Thymus (tissue), 11 donors: ENCODE results near the gene HYAL2. TPM values are rescaled to one million over a fixed set of nuclear protein-coding genes. Genes with fewer than 3 reads are reported as not detected.

Experiments used
- DNase-seq, 9 donors: peaks; one replicate each; pipeline ENCODE4 v3.0.0-alpha.2; 2013; ENCODE audit warnings: low spot score in 9 of 9, low read depth in 6 of 9, missing footprints in 1 of 9
- H3K27ac ChIP-seq, 2 donors: one replicate each; pipeline ENCODE4 v1.5.1; 2013; ENCODE audit warnings: control low read depth in 1 of 2, low read depth in 1 of 2, low read length in 1 of 2, mild to moderate bottlenecking in 1 of 2, moderate library complexity in 1 of 2
- H3K27me3 ChIP-seq, 2 donors: one replicate each; pipeline ENCODE4 v1.5.1; 2013; ENCODE audit warnings: low read length in 1 of 2; ENCODE audit not compliant: control insufficient read depth in 2 of 2, insufficient read depth in 1 of 2
- H3K36me3 ChIP-seq, 2 donors: one replicate each; pipeline ENCODE4 v1.5.1; 2013; ENCODE audit warnings: low read length in 1 of 2, mild to moderate bottlenecking in 1 of 2, moderate library complexity in 1 of 2; ENCODE audit not compliant: control insufficient read depth in 2 of 2, insufficient read depth in 2 of 2
- H3K4me1 ChIP-seq, 2 donors: one replicate each; pipeline ENCODE4 v1.5.1; 2013; ENCODE audit warnings: low read length in 2 of 2; ENCODE audit not compliant: control insufficient read depth in 2 of 2, insufficient read depth in 2 of 2
- H3K4me3 ChIP-seq, 2 donors: one replicate each; pipeline ENCODE4 v1.5.1; 2013; ENCODE audit warnings: low read length in 2 of 2, control low read depth in 1 of 2, mild to moderate bottlenecking in 1 of 2
- H3K9me3 ChIP-seq, 2 donors: one replicate each; pipeline ENCODE4 v1.5.1; 2013; ENCODE audit warnings: low read length in 1 of 2, mild to moderate bottlenecking in 1 of 2; ENCODE audit not compliant: control insufficient read depth in 2 of 2, insufficient read depth in 1 of 2
- WGBS: extraction: QIAGEN DNeasy Blood & Tissue Kit; methylation state at CpG from one replicate; pipeline ENCODE4 v1.1.7; 2013; 5-methylcytosine and 5-hydroxymethylcytosine counted together
- polyA plus RNA-seq: library from polyadenylated mRNA; stranded (reverse); fragments of 200-250 nt; gene quantifications from one replicate; pipeline ENCODE4 v1.2.3, GENCODE V29; 2013
- total RNA-seq: library from RNA; stranded (reverse); fragments of 120-200 nt; gene quantifications from one replicate; pipeline ENCODE4 v1.2.4, GENCODE V29; 2013
- donor health status: healthy.

The HYAL2 gene
- total and polyA plus RNA-seq, 2 donors: 15.2 to 32.7 TPM

- Histone ChIP-seq H3K9me3 (peaks cover 0 to 4% of the 10 kb centered on the region in 2 donors), H3K4me1 (peaks cover 20 to 53% of the 10 kb centered on the region in 2 donors), H3K27ac (no peak overlapping the region), H3K36me3 (peaks cover 7 to 8% of the 10 kb centered on the region in 2 donors), H3K27me3 (peaks cover 0 to 34% of the 10 kb centered on the region in 2 donors), H3K4me3 (no peak overlapping the region)
- no peak for DNase-seq
- 96% methylated on average over 13 of the region's 13 CpGs for WGBS
Observed at GRCh38 chr3:50342813-50343633, 20.5 kb upstream of the HYAL2 start.

GRCh38 chr3:50341996-50342650 lies 19.6 kb upstream of the HYAL2 start:
- WGBS: 95% methylated on average over 13 of the region's 13 CpGs
- Histone ChIP-seq H3K27ac (no peak overlapping the region), H3K4me3 (no peak overlapping the region), H3K27me3 (peaks cover 0 to 38% of the 10 kb centered on the region in 2 donors), H3K36me3 (no peaks in the 10 kb centered on the region), H3K9me3 (peaks cover 0 to 4% of the 10 kb centered on the region in 2 donors), H3K4me1 (peaks cover 20 to 53% of the 10 kb centered on the region in 2 donors)
- DNase-seq: no peak

DNA sequence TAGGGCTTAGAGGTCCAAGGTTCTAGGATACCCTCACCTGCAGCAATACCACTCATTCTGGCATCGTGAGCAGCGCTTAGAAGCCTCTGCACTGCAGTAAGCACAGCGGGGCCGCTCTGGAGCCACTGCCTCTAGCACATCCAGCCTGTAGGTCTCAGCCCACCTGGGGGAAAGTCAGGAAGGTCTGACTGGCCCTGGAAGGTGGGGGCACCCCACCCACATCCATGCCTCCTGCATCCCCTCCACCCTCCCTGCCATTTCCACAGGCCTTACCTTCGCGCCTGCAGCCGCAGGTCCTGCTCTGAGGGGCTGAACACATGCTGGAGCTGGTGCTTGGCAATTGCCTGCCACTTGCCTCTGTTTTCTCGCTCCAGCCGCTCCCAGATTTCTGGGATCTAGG lies 19.0 kb upstream of the HYAL2 start:
- peaks cover 22 to 53% of the 10 kb centered on the region in 2 donors for H3K4me1 ChIP-seq

DNA sequence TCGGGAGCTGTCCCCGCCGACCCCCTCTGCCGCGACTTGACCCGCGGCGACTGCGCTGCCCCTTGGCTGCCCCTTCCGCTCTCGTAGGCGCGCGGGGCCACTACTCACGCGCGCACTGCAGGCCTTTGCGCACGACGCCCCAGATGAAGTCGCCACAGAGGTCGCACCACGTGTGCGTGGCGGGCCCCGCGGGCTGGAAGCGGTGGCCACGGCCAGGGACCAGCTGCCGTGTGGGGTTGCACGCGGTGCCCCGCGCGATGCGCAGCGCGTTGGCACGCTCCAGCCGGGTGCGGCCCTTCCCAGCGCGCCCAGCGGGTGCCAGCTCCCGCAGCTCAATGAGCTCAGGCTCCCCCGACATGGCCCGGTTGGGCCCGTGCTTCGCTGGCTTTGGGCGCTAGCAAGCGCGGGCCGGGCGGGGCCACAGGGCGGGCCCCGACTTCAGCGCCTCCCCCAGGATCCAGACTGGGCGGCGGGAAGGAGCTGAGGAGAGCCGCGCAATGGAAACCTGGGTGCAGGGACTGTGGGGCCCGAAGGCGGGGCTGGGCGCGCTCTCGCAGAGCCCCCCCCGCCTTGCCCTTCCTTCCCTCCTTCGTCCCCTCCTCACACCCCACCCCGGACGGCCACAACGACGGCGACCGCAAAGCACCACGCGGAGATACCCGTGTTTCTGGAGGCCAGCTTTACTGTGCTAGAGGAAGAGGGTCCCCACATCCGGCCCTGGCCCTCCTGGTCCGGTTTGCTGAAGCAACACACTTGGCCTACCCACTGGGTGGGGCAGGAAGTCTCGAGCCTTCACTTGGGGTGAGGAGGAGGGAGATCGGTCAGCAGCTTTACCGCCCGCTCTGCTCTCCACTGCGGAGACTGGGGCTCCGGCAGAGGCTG lies 18.1 kb upstream of the HYAL2 start, which contains the start of gene RASSF1:
RASSF1 (minus strand) TSS at position 389 of the 882 bp plus-strand sequence; CDS start at position 358, 31 bp downstream.
- Histone ChIP-seq H3K27ac (peak within 1 kb of the TSS; percentile 51 to 77), H3K9me3 (peaks cover 0 to 4% of the 10 kb centered on the region in 2 donors), H3K27me3 (peaks cover 0 to 37% of the 10 kb centered on the region in 2 donors), H3K36me3 (no peaks in the 10 kb centered on the region), H3K4me1 (peaks cover 27 to 56% of the 10 kb centered on the region in 2 donors), H3K4me3 (peak within 1 kb of the TSS; percentile 16 to 31)
- WGBS: 3% methylated on average over 85 of the region's 85 CpGs
- DNase-seq: peak in 2 of 9 donors; percentile 51 to 66

More for the DNA sequence above, 19.0 kb upstream of the HYAL2 start:
- Histone ChIP-seq H3K27ac (peak overlapping the region; percentile 14 to 77), H3K4me3 (no peak overlapping the region), H3K9me3 (peaks cover 0 to 4% of the 10 kb centered on the region in 2 donors), H3K27me3 (peaks cover 0 to 38% of the 10 kb centered on the region in 2 donors), H3K36me3 (no peaks in the 10 kb centered on the region)
- no peak for DNase-seq
- 96% methylated on average over 9 of the region's 9 CpGs for WGBS

GRCh38 chr3:50340147-50340447 lies 17.6 kb upstream of the HYAL2 start:
- H3K4me1 ChIP-seq: peaks cover 24 to 56% of the 10 kb centered on the region in 2 donors
- WGBS: 8% methylated on average over 9 of the region's 9 CpGs
- no peaks in the 10 kb centered on the region for H3K36me3 ChIP-seq
- DNase-seq: no peak
- peak overlapping the region; percentile 4 to 77 for H3K27ac ChIP-seq
- peaks cover 0 to 32% of the 10 kb centered on the region in 2 donors for H3K27me3 ChIP-seq
- peak overlapping the region; percentile 16 to 31 for H3K4me3 ChIP-seq
- H3K9me3 ChIP-seq: peaks cover 0 to 4% of the 10 kb centered on the region in 2 donors

- Histone ChIP-seq H3K27me3 (peaks cover 0 to 32% of the 10 kb centered on the region in 2 donors), H3K4me3 (peak overlapping the region; percentile 16 to 31), H3K9me3 (peaks cover 0 to 4% of the 10 kb centered on the region in 2 donors), H3K36me3 (peaks cover 0 to 2% of the 10 kb centered on the region in 2 donors), H3K27ac (no peak overlapping the region), H3K4me1 (peaks cover 24 to 60% of the 10 kb centered on the region in 2 donors)
- WGBS: 71% methylated on average over 14 of the region's 14 CpGs
- no peak for DNase-seq
Observed at GRCh38 chr3:50339485-50340146, 17.1 kb upstream of the HYAL2 start.

DNA sequence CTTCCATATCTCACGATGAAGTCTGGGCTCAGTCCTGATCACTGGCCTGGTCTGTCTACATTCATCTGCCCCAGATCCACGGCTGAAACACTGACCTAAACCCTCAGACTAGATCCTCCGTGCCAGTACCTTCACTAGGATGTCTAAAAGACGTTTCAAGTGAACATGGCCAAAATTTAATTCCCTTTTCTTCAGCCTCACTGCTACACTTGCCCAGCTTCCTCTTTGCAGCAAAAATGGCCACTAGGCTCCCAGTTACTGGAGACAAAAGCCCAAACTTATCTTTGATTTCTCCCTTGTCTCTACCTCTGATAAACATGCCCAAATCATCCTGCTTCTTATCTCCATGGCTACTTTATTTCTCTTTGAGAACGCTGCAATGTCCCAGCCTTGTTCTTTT lies 16.4 kb upstream of the HYAL2 start:
- WGBS: 31% methylated on average over 5 of the region's 5 CpGs
- H3K36me3 ChIP-seq: peaks cover 0 to 8% of the 10 kb centered on the region in 2 donors
- H3K4me3 ChIP-seq: peak overlapping the region in 1 of 2 donors; percentile 86
- peaks cover 0 to 4% of the 10 kb centered on the region in 2 donors for H3K9me3 ChIP-seq
- no peak for DNase-seq
- peaks cover 24 to 66% of the 10 kb centered on the region in 2 donors for H3K4me1 ChIP-seq
- peak overlapping the region; percentile 19 to 61 for H3K27ac ChIP-seq
- peaks cover 0 to 32% of the 10 kb centered on the region in 2 donors for H3K27me3 ChIP-seq

DNA sequence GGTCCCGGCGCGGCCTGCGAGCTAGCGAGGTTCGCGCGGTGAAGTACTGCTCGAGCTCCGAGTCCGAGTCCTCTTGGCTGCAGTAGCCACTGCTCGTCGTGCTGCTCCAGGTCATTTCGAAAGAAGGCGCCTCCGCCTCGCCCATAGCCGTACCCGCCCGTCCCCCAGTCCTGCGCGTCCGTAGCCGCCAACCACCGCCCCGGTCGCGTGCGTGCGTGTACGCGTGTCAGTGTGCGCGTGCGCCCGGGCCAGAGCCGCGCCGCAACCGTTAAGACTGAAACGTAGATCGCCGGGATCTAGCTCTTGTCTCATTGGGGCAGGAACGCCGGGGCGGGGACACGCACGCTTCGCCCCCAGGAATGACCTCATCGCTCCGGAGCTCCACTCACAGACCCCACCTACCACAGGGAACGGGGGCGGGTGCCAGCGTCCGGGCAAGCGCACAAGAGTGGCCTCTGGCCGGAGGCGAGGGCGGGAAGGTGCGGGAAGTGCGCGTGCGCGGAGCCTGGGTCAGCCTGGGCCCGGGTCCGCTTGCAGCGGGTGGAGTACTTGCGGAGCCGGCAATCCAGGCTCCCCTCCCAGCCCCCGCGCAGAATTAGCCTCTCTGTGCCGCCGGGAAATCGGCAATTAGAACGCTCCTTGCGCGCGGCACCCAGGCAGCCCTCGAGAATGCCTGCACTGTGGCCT lies 14.8 kb upstream of the HYAL2 start:
- peaks cover 0 to 32% of the 10 kb centered on the region in 2 donors for H3K27me3 ChIP-seq
- under 1% methylated on average over 79 of the region's 79 CpGs for WGBS
- H3K4me3 ChIP-seq: peak overlapping the region; percentile 68 to 86
- H3K36me3 ChIP-seq: peaks cover 1 to 15% of the 10 kb centered on the region in 2 donors
- peak overlapping the region; percentile 96 to 97 for H3K27ac ChIP-seq
- DNase-seq: peak; percentile 78 to 97 (median 87)
- H3K4me1 ChIP-seq: peaks cover 24 to 70% of the 10 kb centered on the region in 2 donors
- peaks cover 0 to 4% of the 10 kb centered on the region in 2 donors for H3K9me3 ChIP-seq
